T-helper 1 cell treated with Interleukin-12 subunit alpha and Interleukin-12 subunit beta and Interleukin-4 antibody, amounts not matched to agents 30 μg/mL and 1 μg/mL, for 36 hours (primary cell): Measurements from ENCODE around the gene STK10.
A peak's percentile ranks its signal among the peaks of the same experiment; 100 is the strongest.

Source experiments
- H3K27ac Mint-ChIP-seq: one replicate; pipeline ENCODE4 v1.8.0; 2021; ENCODE audit warnings: mild to moderate bottlenecking, mixed read lengths
- H3K27me3 Mint-ChIP-seq: one replicate; pipeline ENCODE4 v1.8.0; 2021; ENCODE audit warnings: low read depth, mixed read lengths
- H3K36me3 Mint-ChIP-seq: one replicate; pipeline ENCODE4 v1.8.0; 2021; ENCODE audit warnings: low read depth, mixed read lengths
- H3K4me1 Mint-ChIP-seq: one replicate; pipeline ENCODE4 v1.8.0; 2021; ENCODE audit warnings: low read depth, mixed read lengths
- H3K4me3 Mint-ChIP-seq: one replicate; pipeline ENCODE4 v1.8.0; 2021; ENCODE audit warnings: mild to moderate bottlenecking, moderate library complexity, mixed read lengths
- H3K9me3 Mint-ChIP-seq: one replicate; pipeline ENCODE4 v1.8.0; 2021; ENCODE audit warnings: mixed read lengths

Gene STK10

DNA sequence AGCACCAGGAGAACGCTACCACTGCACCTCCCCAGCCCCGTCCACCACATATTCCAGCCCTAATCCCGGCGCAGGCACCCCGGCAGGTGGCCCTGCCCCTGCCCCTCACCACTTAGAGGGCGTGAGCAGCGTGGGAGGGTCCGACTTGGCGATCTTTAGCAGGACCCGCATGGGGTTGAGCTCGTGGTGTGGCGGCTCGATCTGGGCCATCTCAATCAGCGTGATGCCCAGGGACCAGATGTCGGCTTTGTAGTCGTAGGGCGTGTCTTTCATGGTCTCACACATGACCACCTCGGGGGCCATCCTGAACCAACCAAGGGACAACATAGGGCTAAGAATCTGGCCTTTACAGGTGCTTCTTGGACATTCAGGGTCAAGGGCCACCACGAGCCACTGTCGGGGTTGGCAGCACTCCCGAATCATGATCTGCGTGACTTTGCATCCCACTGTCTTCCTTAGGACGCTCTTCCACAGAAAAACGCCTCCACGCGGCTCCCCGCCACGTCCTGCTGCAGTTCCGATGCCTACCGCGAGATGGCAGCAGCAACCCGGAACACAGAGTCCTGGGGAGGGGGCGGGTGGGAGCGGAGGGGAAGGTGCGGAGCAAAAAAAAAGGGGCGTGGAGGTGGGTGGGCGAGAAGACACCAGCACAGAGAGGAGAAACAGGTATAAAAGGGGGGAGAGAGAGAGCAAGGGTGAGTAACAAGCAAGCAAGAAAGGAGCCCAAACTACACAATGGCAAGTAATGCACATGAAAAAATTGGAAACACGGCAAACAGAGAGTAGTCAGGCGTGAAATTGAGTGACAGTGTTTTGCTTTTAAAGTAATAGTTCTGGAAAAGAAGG lies 81.3 kb downstream of the STK10 start:
- Mint-ChIP-seq H3K36me3 (peaks cover 35% of the 10 kb centered on the region), H3K4me3 (no peak overlapping the region), H3K9me3 (no peaks in the 10 kb centered on the region), H3K27ac (peak overlapping the region; percentile 28), H3K27me3 (no peaks in the 10 kb centered on the region), H3K4me1 (peaks cover 43% of the 10 kb centered on the region)

DNA sequence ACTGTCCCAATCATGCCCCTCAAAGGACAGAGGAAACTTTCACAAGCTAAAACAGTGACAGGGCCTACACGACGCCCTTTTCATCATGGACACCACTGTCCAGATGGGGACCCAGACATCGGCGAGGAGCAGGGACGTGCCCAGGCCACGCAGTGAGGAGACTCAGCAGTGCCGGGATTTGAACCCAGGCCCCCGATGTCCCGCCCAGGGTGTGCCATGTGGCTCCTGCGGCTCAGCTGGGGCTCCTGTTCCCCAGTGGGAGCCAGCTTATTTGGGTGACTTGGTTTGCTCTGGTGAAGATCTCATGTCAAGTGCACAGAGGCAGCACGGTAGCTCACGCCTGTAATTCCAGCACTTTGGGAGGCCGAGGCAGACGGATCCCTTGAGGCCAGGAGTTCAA lies 82.2 kb downstream of the STK10 start:
- no peak overlapping the region for H3K4me3 Mint-ChIP-seq
- peaks cover 36% of the 10 kb centered on the region for H3K4me1 Mint-ChIP-seq
- H3K27me3 Mint-ChIP-seq = no peaks in the 10 kb centered on the region
- H3K9me3 Mint-ChIP-seq = no peaks in the 10 kb centered on the region
- H3K27ac Mint-ChIP-seq = peak overlapping the region; percentile 26
- H3K36me3 Mint-ChIP-seq = peaks cover 35% of the 10 kb centered on the region

DNA sequence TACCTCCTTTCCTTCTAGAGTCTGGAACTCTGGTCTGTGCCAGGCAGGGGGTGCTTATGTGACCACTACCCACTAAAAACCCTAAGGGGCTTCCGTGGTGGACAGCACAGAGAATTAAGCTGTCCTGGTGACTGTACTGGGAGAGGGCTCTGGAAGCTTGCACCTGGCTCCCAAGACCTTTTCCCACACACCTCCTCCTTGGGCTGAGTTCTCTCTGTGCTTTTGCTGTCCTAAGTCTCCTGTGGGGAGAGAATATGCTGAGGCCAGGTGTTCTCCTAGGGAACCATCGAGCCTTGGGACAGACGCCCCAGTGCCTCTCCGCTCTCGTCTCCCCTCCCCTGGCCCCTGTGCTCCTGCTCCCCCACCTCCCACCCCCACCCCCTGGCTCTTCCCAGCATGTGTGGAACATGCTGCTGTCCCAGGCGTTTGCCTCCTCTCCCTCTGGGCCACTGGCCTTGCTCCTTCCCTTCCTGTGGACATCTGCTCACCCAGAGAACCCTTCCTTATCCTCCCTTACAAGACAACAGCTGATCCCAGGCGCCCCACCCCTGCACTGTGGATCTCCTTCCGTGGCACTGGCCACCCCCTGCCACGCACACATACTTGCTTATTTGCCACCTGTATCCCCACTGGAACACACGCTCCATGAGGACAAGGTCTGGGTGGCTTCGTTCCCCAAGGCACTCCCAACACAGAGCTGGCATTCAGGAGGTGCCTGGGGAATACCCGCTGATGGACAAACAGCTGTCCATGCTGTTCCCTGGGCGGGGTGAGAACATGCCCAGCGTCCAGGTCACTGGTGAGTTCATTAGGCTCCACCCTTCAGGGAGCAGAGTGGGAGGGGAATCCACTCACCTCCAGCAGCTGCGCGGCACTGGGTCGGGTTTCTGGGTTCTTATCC lies 83.0 kb downstream of the STK10 start:
- peaks cover 31% of the 10 kb centered on the region for H3K4me1 Mint-ChIP-seq
- H3K9me3 Mint-ChIP-seq = no peaks in the 10 kb centered on the region
- H3K27ac Mint-ChIP-seq = no peak overlapping the region
- peaks cover 39% of the 10 kb centered on the region for H3K36me3 Mint-ChIP-seq
- H3K27me3 Mint-ChIP-seq = no peaks in the 10 kb centered on the region
- no peak overlapping the region for H3K4me3 Mint-ChIP-seq

GRCh38 chr5:172104021-172104420 lies 84.0 kb downstream of the STK10 start:
- Mint-ChIP-seq H3K4me1 (peaks cover 22% of the 10 kb centered on the region), H3K36me3 (peaks cover 32% of the 10 kb centered on the region), H3K27me3 (no peaks in the 10 kb centered on the region), H3K4me3 (no peak overlapping the region), H3K27ac (no peak overlapping the region), H3K9me3 (no peaks in the 10 kb centered on the region)

- H3K9me3 Mint-ChIP-seq = no peaks in the 10 kb centered on the region
- H3K4me3 Mint-ChIP-seq = no peak overlapping the region
- no peak overlapping the region for H3K27ac Mint-ChIP-seq
- no peaks in the 10 kb centered on the region for H3K27me3 Mint-ChIP-seq
- peaks cover 22% of the 10 kb centered on the region for H3K4me1 Mint-ChIP-seq
- H3K36me3 Mint-ChIP-seq = peaks cover 39% of the 10 kb centered on the region
These were observed 85.0 kb downstream of the STK10 start for GRCh38 chr5:172102913-172103626.

DNA sequence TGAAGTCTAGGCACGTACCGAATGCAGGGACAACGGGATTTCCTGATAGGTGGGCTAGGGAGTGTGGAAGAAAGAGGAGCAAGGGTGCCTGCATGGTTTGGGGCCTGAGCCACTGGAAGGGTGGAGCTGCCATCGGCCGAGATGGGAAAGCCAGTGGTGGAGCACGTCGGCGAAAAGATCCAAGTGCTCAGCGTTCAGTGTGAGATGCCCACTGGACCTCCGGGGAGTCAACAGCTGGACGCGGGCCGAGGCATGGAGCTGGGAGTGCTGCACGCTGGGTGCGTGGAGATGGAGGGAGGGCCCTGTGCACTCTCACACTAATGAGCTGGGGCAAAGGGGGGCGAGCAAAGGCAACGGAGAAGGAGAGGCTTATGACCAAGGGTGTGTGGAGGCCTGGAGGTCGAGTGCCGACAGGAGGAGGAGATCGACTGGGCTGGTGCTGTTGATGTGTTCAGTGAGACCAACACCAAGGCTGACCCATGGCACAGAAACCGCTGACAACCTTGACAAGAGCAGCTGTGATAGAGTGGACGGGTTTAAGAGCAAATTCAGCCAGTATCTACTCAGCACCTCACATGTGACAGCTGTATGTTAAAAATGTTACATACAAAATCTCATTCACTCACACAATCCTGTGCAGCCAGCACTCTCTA lies 85.7 kb downstream of the STK10 start:
- H3K27ac Mint-ChIP-seq = peak overlapping the region; percentile 68
- H3K4me1 Mint-ChIP-seq = peaks cover 22% of the 10 kb centered on the region
- H3K36me3 Mint-ChIP-seq = peaks cover 42% of the 10 kb centered on the region
- no peak overlapping the region for H3K4me3 Mint-ChIP-seq
- H3K9me3 Mint-ChIP-seq = no peaks in the 10 kb centered on the region
- no peaks in the 10 kb centered on the region for H3K27me3 Mint-ChIP-seq

DNA sequence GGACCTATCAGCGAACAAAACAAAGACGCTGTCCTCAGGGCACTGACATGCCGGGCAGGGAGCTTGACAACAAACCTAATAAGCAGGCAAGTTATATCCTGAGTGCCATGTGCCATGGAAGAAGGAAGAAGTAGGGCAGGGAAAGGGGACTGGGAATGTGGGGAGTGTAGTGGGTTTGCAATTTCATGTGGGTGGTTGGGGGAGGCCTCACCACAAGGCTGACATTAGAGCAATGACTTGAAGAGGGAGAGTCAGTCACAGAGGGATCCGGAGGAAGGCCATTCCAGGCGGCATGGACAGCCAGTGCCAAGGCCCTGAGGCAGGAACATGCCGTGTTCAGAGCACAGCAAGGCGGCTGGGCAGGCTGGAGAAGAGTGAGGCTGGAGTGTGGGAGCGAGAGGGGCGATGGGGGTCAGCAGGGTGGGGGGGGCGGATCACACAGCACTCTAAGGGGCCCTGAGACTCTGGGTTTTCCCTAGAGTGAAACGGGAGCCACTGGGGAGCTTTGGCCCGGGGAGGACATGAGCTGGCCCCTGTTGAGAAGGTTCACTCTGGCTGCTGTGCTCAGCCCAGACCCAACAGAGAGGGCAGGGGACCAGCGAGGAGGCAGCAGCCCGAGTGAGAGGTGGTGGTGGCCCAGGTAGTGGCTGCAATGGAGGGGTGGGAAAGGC lies 86.3 kb downstream of the STK10 start:
- Mint-ChIP-seq H3K36me3 (peaks cover 39% of the 10 kb centered on the region), H3K4me3 (no peak overlapping the region), H3K27ac (peak overlapping the region; percentile 68), H3K9me3 (no peaks in the 10 kb centered on the region), H3K27me3 (no peaks in the 10 kb centered on the region), H3K4me1 (peaks cover 15% of the 10 kb centered on the region)

GRCh38 chr5:172098883-172099282 lies 89.1 kb downstream of the STK10 start:
- Mint-ChIP-seq H3K4me3 (no peak overlapping the region), H3K27ac (no peak overlapping the region), H3K4me1 (peaks cover 11% of the 10 kb centered on the region), H3K36me3 (peaks cover 41% of the 10 kb centered on the region), H3K9me3 (no peaks in the 10 kb centered on the region), H3K27me3 (no peaks in the 10 kb centered on the region)

DNA sequence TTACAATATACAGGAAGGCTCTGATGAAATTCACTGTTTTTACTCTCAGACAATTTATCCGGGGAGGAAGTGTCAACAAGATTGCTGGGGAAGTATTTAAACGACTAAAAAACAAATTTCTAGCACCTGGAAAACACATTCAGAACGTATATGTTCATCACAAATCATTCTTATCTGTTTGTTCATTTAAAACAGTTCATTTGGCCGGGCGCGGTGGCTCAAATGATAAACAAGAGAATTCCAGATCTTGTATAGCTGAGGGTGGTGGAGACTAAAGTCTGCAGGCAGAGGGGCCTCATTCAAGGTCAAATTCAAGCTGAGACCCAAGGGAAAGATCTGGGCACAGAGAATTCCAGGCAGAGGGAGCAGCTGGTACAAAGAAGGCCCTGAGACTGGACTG lies 90.0 kb downstream of the STK10 start:
- Mint-ChIP-seq H3K4me3 (no peak overlapping the region), H3K27ac (no peak overlapping the region), H3K4me1 (peaks cover 6% of the 10 kb centered on the region), H3K9me3 (no peaks in the 10 kb centered on the region), H3K36me3 (peaks cover 41% of the 10 kb centered on the region), H3K27me3 (no peaks in the 10 kb centered on the region)

DNA sequence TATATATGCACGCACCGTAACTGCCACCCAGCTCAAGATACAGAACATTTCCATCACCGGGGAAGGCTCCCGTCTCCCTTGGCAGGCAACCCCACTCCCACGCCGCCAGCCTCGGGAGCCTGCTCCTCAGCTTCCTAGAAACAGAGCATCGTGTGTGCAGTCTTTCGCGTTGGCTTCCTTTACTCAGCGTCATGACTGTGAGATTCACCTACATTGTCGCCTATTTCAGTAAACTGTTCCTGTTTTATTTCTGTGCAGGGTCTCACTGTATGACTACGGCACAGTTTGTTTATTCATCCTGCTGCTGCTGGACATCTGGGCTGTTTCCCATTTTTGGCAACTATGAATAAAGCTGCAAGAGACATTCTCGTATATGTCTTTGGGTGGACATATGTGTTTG lies 90.7 kb downstream of the STK10 start:
- Mint-ChIP-seq H3K27me3 (no peaks in the 10 kb centered on the region), H3K9me3 (no peaks in the 10 kb centered on the region), H3K4me1 (peaks cover 6% of the 10 kb centered on the region), H3K27ac (no peak overlapping the region), H3K36me3 (peaks cover 44% of the 10 kb centered on the region), H3K4me3 (no peak overlapping the region)

DNA sequence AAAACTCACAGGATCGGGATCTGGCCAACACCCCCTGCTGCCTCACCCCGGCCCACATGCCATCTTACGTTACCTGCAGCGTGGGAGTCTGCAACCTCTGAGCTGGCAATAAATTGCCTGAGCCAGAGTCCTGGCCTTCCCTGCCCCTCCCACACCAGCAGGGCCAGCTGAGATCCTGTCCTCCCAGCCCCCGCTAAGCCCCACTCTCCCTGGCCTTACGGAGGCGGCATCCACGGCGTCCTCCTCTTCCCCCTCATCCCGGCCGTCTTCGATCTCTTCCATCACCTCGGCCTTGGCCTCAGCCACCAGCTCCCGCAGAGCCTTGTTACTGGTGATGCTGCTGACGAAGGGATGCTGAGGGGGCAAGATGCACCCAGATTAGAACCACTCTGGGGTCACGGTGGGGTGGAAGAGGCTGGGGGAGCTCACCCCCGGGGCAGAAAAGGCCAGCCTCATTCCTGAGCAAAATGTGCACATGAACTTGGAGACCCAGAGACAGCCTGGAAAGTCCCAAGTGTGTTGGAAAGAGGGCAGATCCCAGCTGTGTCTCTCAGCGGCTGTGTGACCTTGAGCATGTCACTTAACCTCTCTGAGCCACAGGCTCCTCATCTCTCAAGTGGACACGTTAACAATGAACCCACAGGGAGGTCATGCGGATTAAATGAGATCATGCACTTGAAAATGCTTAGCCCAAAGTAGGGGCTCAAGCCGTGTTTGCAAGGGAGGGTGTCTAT lies 91.7 kb downstream of the STK10 start:
- H3K9me3 Mint-ChIP-seq = no peaks in the 10 kb centered on the region
- peaks cover 36% of the 10 kb centered on the region for H3K36me3 Mint-ChIP-seq
- no peak overlapping the region for H3K4me3 Mint-ChIP-seq
- H3K27ac Mint-ChIP-seq = no peak overlapping the region
- H3K4me1 Mint-ChIP-seq = peaks cover 3% of the 10 kb centered on the region
- no peaks in the 10 kb centered on the region for H3K27me3 Mint-ChIP-seq

DNA sequence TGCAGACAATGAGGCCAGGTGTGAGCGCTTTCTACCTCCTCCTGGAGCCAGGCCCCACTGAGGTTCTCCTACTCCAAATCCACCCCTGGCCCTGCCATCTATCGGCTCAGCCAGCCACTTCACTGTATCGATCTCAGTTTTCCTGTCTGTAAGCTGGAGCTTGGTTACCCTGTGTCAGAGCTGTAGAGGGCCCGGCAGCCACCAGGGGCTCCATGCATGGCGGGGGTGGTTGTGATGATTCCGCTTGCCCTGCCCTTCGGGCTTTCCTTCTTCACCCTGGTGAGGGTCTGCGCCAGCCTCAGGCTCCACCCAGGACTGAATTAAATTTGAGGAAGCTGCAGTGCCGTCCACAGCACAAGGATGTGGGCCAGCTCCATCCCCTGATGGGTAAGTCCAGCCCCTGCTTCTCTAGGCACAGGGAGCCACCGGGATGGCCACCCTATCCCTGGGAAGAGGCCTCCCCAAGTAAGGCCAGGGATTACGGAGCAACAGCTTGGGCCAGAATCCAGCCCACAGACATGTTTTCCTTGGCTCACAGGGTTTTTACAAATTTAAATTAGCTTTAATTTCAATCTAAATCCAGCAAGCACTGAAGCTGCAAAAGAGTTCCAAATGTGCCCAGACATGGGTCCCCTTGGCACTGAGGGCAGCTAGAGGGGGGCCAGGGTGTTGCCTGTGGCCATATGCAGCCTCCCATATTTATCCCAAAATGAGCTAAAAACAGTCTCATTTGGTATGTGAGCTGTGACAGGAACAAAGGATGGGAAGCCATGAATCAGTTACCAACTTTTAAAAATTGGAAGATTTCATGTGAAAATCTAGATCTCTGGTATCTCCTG lies 92.4 kb downstream of the STK10 start:
- H3K27ac Mint-ChIP-seq = peak overlapping the region; percentile 15
- H3K9me3 Mint-ChIP-seq = no peaks in the 10 kb centered on the region
- H3K27me3 Mint-ChIP-seq = no peaks in the 10 kb centered on the region
- H3K4me3 Mint-ChIP-seq = no peak overlapping the region
- H3K36me3 Mint-ChIP-seq = peaks cover 42% of the 10 kb centered on the region
- H3K4me1 Mint-ChIP-seq = peaks cover 3% of the 10 kb centered on the region
